Activated gamma-delta T cell (primary cell): ENCODE data around the gene ARHGAP6.
"Not testable (repeated sequence)": the region's sequence is repeated elsewhere in the genome, so short reads cannot be mapped to it uniquely, and the experiment has no call there.

Source experiments
- DNase-seq: peaks from one replicate; lab custom pipeline; 2025; lab: John Stamatoyannopoulos, UW

ARHGAP6 gene

GRCh38 chrX:11235377-11235776, 430.3 kb downstream of the ARHGAP6 start:
- DNase-seq = not testable (repeated sequence)

GRCh38 chrX:11215191-11215921, 450.4 kb downstream of the ARHGAP6 start:
- peak; percentile 5 for DNase-seq

GRCh38 chrX:11214346-11215190, 451.2 kb downstream of the ARHGAP6 start:
- DNase-seq = peak; percentile 5

- DNase-seq = peak; percentile 9
These were observed 453.0 kb downstream of the ARHGAP6 start for GRCh38 chrX:11212741-11213140.

- no peak for DNase-seq
These were observed 455.3 kb downstream of the ARHGAP6 start for GRCh38 chrX:11210415-11210801.

GRCh38 chrX:11209798-11210414, 455.8 kb downstream of the ARHGAP6 start:
- DNase-seq = no peak

GRCh38 chrX:11206716-11207115, 459.0 kb downstream of the ARHGAP6 start:
- no peak for DNase-seq

GRCh38 chrX:11205796-11206195, 459.9 kb downstream of the ARHGAP6 start:
- no peak for DNase-seq

- no peak for DNase-seq
These were observed 468.0 kb downstream of the ARHGAP6 start for GRCh38 chrX:11197671-11198070.

GRCh38 chrX:11196476-11196875, 469.2 kb downstream of the ARHGAP6 start:
- DNase-seq = no peak

- no peak for DNase-seq
These were observed 472.7 kb downstream of the ARHGAP6 start for GRCh38 chrX:11193035-11193469.

GRCh38 chrX:11190745-11191510, 474.8 kb downstream of the ARHGAP6 start:
- DNase-seq = no peak

GRCh38 chrX:11189097-11189496, 476.6 kb downstream of the ARHGAP6 start:
- no peak for DNase-seq

- no peak for DNase-seq
These were observed 477.1 kb downstream of the ARHGAP6 start for GRCh38 chrX:11188664-11189063.

- DNase-seq = no peak
These were observed 478.7 kb downstream of the ARHGAP6 start for GRCh38 chrX:11187001-11187400.

- no peak for DNase-seq
These were observed 479.9 kb downstream of the ARHGAP6 start for GRCh38 chrX:11185861-11186260.

GRCh38 chrX:11180571-11180970, 485.1 kb downstream of the ARHGAP6 start:
- DNase-seq = no peak

GRCh38 chrX:11172415-11172814, 493.3 kb downstream of the ARHGAP6 start:
- DNase-seq = no peak

GRCh38 chrX:11171956-11172355, 493.8 kb downstream of the ARHGAP6 start:
- DNase-seq = no peak

- DNase-seq = no peak
These were observed 501.3 kb downstream of the ARHGAP6 start for GRCh38 chrX:11164433-11164832.

GRCh38 chrX:11159149-11159548, 506.6 kb downstream of the ARHGAP6 start:
- no peak for DNase-seq
